ENCODE results near the gene KMT2A.
A peak's percentile ranks its signal among the peaks of the same experiment; 100 is the strongest.
"Not testable (repeated sequence)": the region's sequence is repeated elsewhere in the genome, so short reads cannot be mapped to it uniquely, and the experiment has no call there.

The KMT2A gene

DNA sequence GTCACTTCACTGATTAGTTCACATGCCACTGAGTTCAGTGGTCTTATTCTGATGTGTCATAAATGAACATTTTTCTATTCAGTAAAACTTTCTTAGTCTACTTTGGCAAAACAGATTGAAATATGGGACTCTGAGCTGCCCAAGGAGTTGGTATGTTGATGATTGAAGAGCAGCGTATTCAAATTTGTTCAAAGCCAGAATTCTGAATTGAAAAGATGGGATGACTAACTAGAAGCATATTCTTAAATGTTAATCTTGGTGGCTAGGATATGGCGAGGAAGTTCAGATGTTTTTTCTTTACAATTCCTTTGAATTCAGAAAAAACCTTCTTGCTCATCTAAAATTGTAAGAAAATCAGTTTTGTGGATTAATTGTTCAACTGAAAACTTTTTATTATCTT lies 34.7 kb downstream of the KMT2A start:
- Mint-ChIP-seq H3K36me3 (ENCODE audit: insufficient read depth) (peaks cover 35% of the 10 kb centered on the region), H3K4me1 (peaks cover 33% of the 10 kb centered on the region), H3K27ac (ENCODE audit: low read depth) (peak overlapping the region; percentile 83), H3K9me3 (no peaks in the 10 kb centered on the region), H3K27me3 (no peaks in the 10 kb centered on the region), H3K4me3 (no peak overlapping the region)
- DNase-seq (ENCODE audit: low spot score in 2 of 2) = no peak
- no peak for ATAC-seq (replicated peaks; ENCODE audit: extremely low read depth, poor library complexity, severe bottlenecking)

DNA sequence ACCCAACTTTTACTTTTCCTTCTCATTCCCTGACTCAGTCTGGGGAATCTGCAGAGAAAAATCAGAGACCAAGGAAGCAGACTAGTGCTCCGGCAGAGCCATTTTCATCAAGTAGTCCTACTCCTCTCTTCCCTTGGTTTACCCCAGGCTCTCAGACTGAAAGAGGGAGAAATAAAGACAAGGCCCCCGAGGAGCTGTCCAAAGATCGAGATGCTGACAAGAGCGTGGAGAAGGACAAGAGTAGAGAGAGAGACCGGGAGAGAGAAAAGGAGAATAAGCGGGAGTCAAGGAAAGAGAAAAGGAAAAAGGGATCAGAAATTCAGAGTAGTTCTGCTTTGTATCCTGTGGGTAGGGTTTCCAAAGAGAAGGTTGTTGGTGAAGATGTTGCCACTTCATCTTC lies 37.2 kb downstream of the KMT2A start:
- Mint-ChIP-seq H3K36me3 (ENCODE audit: insufficient read depth) (peaks cover 55% of the 10 kb centered on the region), H3K9me3 (no peaks in the 10 kb centered on the region), H3K27me3 (no peaks in the 10 kb centered on the region), H3K27ac (ENCODE audit: low read depth) (peak overlapping the region; percentile 68), H3K4me1 (peaks cover 38% of the 10 kb centered on the region), H3K4me3 (no peak overlapping the region)
- DNase-seq (ENCODE audit: low spot score in 2 of 2) = no peak
- ATAC-seq (replicated peaks; ENCODE audit: extremely low read depth, poor library complexity, severe bottlenecking) = no peak

- no peak for ATAC-seq (replicated peaks; ENCODE audit: extremely low read depth, poor library complexity, severe bottlenecking)
- Mint-ChIP-seq H3K27ac (ENCODE audit: low read depth) (peak overlapping the region; percentile 29), H3K4me1 (peaks cover 29% of the 10 kb centered on the region), H3K36me3 (ENCODE audit: insufficient read depth) (peaks cover 72% of the 10 kb centered on the region), H3K9me3 (no peaks in the 10 kb centered on the region), H3K4me3 (no peak overlapping the region), H3K27me3 (no peaks in the 10 kb centered on the region)
- DNase-seq (ENCODE audit: low spot score in 2 of 2) = no peak
These were observed 40.4 kb downstream of the KMT2A start for GRCh38 chr11:118476676-118477075.

- not testable (repeated sequence) for DNase-seq (ENCODE audit: low spot score in 2 of 2); H3K27me3 Mint-ChIP-seq; H3K27ac Mint-ChIP-seq (ENCODE audit: low read depth); H3K9me3 Mint-ChIP-seq; H3K4me1 Mint-ChIP-seq; H3K4me3 Mint-ChIP-seq; ATAC-seq (replicated peaks; ENCODE audit: extremely low read depth, poor library complexity, severe bottlenecking)
- H3K36me3 Mint-ChIP-seq (ENCODE audit: insufficient read depth) = peaks cover 84% of the 10 kb centered on the region
These were observed 44.9 kb downstream of the KMT2A start for GRCh38 chr11:118481238-118481637.

DNA sequence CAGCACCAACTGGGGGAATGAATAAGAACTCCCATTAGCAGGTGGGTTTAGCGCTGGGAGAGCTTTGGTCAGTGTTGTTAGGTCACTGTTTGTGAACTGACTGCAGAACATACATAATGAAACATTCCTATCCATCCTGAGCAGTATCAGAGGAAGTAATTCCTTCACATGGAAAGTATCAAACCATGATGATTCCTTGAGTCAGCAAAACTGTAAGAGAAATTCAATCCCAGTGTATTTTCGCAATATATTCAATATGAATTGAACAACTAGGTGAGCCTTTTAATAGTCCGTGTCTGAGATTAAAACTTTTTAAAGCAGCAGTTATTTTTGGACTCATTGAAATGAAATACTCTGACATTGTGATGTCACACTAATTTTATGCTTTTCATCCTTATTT lies 48.1 kb downstream of the KMT2A start:
- Mint-ChIP-seq H3K27me3 (no peaks in the 10 kb centered on the region), H3K4me1 (no peaks in the 10 kb centered on the region), H3K36me3 (ENCODE audit: insufficient read depth) (peaks cover 75% of the 10 kb centered on the region), H3K9me3 (no peaks in the 10 kb centered on the region), H3K4me3 (no peak overlapping the region), H3K27ac (ENCODE audit: low read depth) (no peak overlapping the region)
- ATAC-seq (replicated peaks; ENCODE audit: extremely low read depth, poor library complexity, severe bottlenecking) = no peak
- DNase-seq (ENCODE audit: low spot score in 2 of 2) = no peak

DNA sequence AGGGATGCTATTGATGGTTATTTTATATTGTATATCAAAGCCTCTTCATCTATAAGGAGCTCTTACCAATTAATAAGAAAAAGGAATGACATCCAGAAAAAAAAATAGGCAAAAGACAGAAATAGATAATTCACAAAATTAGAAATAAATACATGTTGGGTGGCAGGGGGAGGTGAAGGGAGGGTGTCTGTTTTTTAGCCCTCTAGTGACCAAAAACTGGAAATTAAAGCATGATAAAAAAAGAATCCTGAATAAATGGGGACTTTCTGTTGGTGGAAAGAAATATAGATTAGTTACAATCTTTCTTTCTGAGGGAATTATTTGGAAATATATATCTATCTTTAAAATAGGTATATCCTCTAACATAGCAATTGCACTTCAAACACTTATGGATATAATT lies 49.0 kb downstream of the KMT2A start:
- no peaks in the 10 kb centered on the region for H3K27me3 Mint-ChIP-seq
- H3K4me3 Mint-ChIP-seq = no peak overlapping the region
- no peak overlapping the region for H3K27ac Mint-ChIP-seq (ENCODE audit: low read depth)
- no peaks in the 10 kb centered on the region for H3K4me1 Mint-ChIP-seq
- H3K36me3 Mint-ChIP-seq (ENCODE audit: insufficient read depth) = peaks cover 74% of the 10 kb centered on the region
- no peak for ATAC-seq (replicated peaks; ENCODE audit: extremely low read depth, poor library complexity, severe bottlenecking)
- DNase-seq (ENCODE audit: low spot score in 2 of 2) = no peak
- no peaks in the 10 kb centered on the region for H3K9me3 Mint-ChIP-seq

DNA sequence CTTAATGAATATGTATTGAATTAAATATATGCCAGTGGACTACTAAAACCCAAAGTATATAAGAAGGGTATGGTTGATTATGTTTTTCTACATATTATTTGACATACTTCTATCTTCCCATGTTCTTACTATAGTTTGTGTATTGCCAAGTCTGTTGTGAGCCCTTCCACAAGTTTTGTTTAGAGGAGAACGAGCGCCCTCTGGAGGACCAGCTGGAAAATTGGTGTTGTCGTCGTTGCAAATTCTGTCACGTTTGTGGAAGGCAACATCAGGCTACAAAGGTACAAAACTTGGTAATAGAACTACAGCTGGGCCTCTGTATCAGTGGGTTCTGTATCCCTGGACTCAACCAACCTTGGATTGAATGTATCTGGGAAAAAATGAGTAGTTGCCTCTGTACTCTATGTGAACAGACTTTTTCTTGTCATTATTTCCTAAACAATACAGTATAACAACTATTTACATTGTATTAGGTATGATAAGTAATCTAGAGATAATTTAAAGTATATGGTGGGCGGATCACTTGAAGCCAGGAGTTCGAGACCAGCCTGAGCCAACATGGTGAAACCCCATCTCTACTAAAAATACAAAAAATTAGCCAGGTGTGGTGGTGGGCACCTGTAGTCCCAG lies 52.3 kb downstream of the KMT2A start:
- ATAC-seq (replicated peaks; ENCODE audit: extremely low read depth, poor library complexity, severe bottlenecking) = peak; percentile 68
- Mint-ChIP-seq H3K27ac (ENCODE audit: low read depth) (no peak overlapping the region), H3K36me3 (ENCODE audit: insufficient read depth) (peaks cover 70% of the 10 kb centered on the region)

DNA sequence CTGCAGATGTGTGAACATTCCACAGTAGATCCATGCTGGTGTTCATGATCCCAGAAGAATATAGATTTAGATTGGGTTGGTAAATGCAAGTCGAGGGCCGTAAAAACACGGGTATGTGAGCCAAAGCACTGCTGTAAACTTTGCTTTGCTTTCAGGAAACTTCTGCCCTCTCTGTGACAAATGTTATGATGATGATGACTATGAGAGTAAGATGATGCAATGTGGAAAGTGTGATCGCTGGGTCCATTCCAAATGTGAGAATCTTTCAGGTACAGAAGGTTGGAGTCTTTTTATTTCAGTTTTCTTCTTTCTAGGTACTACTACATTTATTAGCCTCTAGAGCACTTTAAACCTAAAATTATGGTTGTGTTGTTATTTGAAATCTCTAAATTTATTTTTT lies 54.7 kb downstream of the KMT2A start:
- ATAC-seq (replicated peaks; ENCODE audit: extremely low read depth, poor library complexity, severe bottlenecking) (no peak), DNase-seq (ENCODE audit: low spot score in 2 of 2) (no peak)
- H3K4me1 Mint-ChIP-seq = no peaks in the 10 kb centered on the region
- H3K27me3 Mint-ChIP-seq = no peaks in the 10 kb centered on the region
- no peak overlapping the region for H3K4me3 Mint-ChIP-seq
- no peak overlapping the region for H3K27ac Mint-ChIP-seq (ENCODE audit: low read depth)
- H3K9me3 Mint-ChIP-seq = no peaks in the 10 kb centered on the region
- peaks cover 71% of the 10 kb centered on the region for H3K36me3 Mint-ChIP-seq (ENCODE audit: insufficient read depth)

More for the DNA sequence above, 52.3 kb downstream of the KMT2A start:
- no peaks in the 10 kb centered on the region for H3K4me1 Mint-ChIP-seq
- no peak overlapping the region for H3K4me3 Mint-ChIP-seq
- no peaks in the 10 kb centered on the region for H3K27me3 Mint-ChIP-seq
- peak; percentile 73 to 81 for DNase-seq (ENCODE audit: low spot score in 2 of 2)
- no peaks in the 10 kb centered on the region for H3K9me3 Mint-ChIP-seq

- no peaks in the 10 kb centered on the region for H3K4me1 Mint-ChIP-seq
- H3K27ac Mint-ChIP-seq (ENCODE audit: low read depth) = no peak overlapping the region
- no peak for DNase-seq (ENCODE audit: low spot score in 2 of 2)
- no peaks in the 10 kb centered on the region for H3K27me3 Mint-ChIP-seq
- no peak overlapping the region for H3K4me3 Mint-ChIP-seq
- ATAC-seq (replicated peaks; ENCODE audit: extremely low read depth, poor library complexity, severe bottlenecking) = no peak
- peaks cover 88% of the 10 kb centered on the region for H3K36me3 Mint-ChIP-seq (ENCODE audit: insufficient read depth)
- H3K9me3 Mint-ChIP-seq = no peaks in the 10 kb centered on the region
These were observed 61.5 kb downstream of the KMT2A start for GRCh38 chr11:118497831-118498230.

- ATAC-seq (replicated peaks; ENCODE audit: extremely low read depth, poor library complexity, severe bottlenecking) (no peak), DNase-seq (ENCODE audit: low spot score in 2 of 2) (no peak)
- H3K4me3 Mint-ChIP-seq = no peak overlapping the region
- H3K27ac Mint-ChIP-seq (ENCODE audit: low read depth) = no peak overlapping the region
- H3K36me3 Mint-ChIP-seq (ENCODE audit: insufficient read depth) = peaks cover 86% of the 10 kb centered on the region
- peaks cover 11% of the 10 kb centered on the region for H3K4me1 Mint-ChIP-seq
- H3K27me3 Mint-ChIP-seq = no peaks in the 10 kb centered on the region
- no peaks in the 10 kb centered on the region for H3K9me3 Mint-ChIP-seq
These were observed 66.9 kb downstream of the KMT2A start for GRCh38 chr11:118503216-118503615.

DNA sequence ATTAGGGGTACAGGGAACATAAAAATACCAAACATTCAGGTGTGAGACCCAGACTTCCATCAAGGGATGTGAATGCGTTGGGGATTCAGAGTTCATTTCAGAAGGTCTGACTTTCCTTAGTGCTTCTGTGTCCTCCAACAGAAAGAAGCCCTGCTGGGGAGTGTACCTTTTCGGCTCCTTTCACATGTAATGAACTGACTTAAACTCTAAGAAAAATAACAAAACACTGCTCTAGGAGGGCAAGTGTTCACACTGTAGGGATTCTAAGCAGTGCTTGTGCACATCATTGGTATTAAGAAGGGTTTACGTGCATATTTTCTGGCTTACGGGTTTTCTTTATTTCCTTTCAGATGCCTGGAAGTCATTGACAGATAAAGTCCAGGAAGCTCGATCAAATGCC lies 75.3 kb downstream of the KMT2A start:
- Mint-ChIP-seq H3K36me3 (ENCODE audit: insufficient read depth) (peaks cover 74% of the 10 kb centered on the region), H3K4me3 (no peak overlapping the region), H3K27ac (ENCODE audit: low read depth) (peak overlapping the region; percentile 75), H3K9me3 (no peaks in the 10 kb centered on the region), H3K4me1 (peaks cover 9% of the 10 kb centered on the region), H3K27me3 (no peaks in the 10 kb centered on the region)
- DNase-seq (ENCODE audit: low spot score in 2 of 2) = no peak
- no peak for ATAC-seq (replicated peaks; ENCODE audit: extremely low read depth, poor library complexity, severe bottlenecking)

GRCh38 chr11:118514103-118514502 lies 77.8 kb downstream of the KMT2A start:
- peaks cover 9% of the 10 kb centered on the region for H3K4me1 Mint-ChIP-seq
- H3K27ac Mint-ChIP-seq (ENCODE audit: low read depth) = no peak overlapping the region
- no peak for ATAC-seq (replicated peaks; ENCODE audit: extremely low read depth, poor library complexity, severe bottlenecking)
- no peaks in the 10 kb centered on the region for H3K9me3 Mint-ChIP-seq
- no peak overlapping the region for H3K4me3 Mint-ChIP-seq
- peaks cover 64% of the 10 kb centered on the region for H3K36me3 Mint-ChIP-seq (ENCODE audit: insufficient read depth)
- H3K27me3 Mint-ChIP-seq = no peaks in the 10 kb centered on the region
- DNase-seq (ENCODE audit: low spot score in 2 of 2) = no peak

- Mint-ChIP-seq H3K27me3 (no peaks in the 10 kb centered on the region), H3K36me3 (ENCODE audit: insufficient read depth) (peaks cover 67% of the 10 kb centered on the region), H3K4me1 (peaks cover under 1% of the 10 kb centered on the region), H3K27ac (ENCODE audit: low read depth) (no peak overlapping the region), H3K4me3 (no peak overlapping the region), H3K9me3 (no peaks in the 10 kb centered on the region)
- DNase-seq (ENCODE audit: low spot score in 2 of 2) (no peak), ATAC-seq (replicated peaks; ENCODE audit: extremely low read depth, poor library complexity, severe bottlenecking) (no peak)
These were observed 83.3 kb downstream of the KMT2A start for GRCh38 chr11:118519549-118519948.
